ENCODE measurements around the gene UGGT1.

- TF ChIP-seq, protein P1, sequence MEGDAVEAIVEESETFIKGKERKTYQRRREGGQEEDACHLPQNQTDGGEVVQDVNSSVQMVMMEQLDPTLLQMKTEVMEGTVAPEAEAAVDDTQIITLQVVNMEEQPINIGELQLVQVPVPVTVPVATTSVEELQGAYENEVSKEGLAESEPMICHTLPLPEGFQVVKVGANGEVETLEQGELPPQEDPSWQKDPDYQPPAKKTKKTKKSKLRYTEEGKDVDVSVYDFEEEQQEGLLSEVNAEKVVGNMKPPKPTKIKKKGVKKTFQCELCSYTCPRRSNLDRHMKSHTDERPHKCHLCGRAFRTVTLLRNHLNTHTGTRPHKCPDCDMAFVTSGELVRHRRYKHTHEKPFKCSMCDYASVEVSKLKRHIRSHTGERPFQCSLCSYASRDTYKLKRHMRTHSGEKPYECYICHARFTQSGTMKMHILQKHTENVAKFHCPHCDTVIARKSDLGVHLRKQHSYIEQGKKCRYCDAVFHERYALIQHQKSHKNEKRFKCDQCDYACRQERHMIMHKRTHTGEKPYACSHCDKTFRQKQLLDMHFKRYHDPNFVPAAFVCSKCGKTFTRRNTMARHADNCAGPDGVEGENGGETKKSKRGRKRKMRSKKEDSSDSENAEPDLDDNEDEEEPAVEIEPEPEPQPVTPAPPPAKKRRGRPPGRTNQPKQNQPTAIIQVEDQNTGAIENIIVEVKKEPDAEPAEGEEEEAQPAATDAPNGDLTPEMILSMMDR (IDR thresholded peaks at IDR 0.05), result peak; percentile 91 to 95 (median 92)
- TF ChIP-seq POLR2A (IDR thresholded peaks at IDR 0.05), result no peak
Measured at GRCh38 chr2:128232965-128233789, 142.2 kb downstream of the UGGT1 start.
